GM21528 (cell line): ENCODE data around the gene NXPE4.
"Not testable (repeated sequence)": the region's sequence is repeated elsewhere in the genome, so short reads cannot be mapped to it uniquely, and the experiment has no call there.

Experiments used
- ATAC-seq: cut with Tn5 transposase; IDR thresholded peaks from one replicate; pipeline ENCODE4 v1.9.1; 2021; ENCODE audit warnings: mild to moderate bottlenecking, moderate library complexity; ENCODE audit not compliant: unreplicated experiment, low FRiP score

Gene NXPE4

DNA sequence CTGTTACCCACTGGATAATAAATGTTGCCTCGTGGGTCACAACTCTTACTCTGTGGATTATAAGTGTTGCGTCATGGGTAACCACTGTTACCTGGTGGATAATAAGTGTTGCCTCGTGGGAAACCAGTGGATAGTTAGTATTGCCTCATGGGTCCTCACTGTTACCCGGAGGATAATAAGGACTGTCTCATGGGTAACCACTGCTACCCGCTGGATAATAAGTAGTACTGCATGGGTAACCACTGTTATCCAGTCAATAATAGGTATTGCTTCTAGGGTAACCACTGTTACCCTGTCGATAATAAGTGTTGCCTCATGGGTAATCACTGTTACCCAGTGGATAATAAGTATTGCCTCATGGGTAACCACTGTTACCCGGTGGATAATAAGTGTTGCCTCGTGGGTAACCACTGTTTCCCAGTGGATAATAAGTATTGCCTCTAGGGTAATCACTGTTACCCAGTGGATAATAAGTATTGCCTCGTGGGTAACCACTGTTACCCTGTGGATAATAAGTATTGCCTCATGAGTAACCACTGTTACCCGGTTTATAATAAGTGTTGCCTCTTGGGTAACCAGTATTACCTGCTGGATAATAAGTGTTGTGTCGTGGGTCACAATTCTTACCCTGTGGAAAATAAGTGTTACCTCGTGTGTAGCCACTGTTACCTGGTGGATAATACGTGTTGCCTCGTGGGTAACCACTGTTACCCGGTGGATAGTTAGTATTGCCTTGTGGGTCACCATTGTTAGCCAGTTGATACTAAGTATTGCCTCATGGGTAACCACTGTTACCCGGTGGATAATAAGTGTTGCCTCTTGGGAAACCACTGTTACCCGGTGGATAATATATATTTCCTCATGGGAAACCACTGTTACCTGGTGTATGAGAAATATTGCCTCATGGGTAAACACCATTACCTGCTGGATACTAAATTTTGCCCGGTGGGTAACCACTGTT lies 15.7 kb upstream of the NXPE4 start:
- ATAC-seq, result no peak

DNA sequence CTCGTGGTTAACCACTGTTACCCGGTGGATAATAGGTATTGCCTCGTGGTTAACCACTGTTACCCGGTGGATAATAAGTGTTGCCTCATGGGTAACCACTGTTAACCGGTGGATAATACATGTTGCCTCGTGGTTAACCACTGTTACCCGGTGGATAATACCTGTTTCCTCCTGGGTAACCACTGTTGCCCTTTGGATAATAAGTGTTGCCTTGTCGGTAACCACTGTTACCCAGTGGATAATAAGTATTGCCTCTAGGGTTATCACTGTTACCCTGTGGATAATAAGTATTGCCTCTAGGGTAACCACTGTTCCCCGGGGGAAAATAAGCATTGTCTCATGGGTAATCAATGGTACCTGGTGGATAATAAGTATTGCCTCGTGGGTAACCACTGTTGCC lies 15.0 kb upstream of the NXPE4 start:
- ATAC-seq, result no peak

DNA sequence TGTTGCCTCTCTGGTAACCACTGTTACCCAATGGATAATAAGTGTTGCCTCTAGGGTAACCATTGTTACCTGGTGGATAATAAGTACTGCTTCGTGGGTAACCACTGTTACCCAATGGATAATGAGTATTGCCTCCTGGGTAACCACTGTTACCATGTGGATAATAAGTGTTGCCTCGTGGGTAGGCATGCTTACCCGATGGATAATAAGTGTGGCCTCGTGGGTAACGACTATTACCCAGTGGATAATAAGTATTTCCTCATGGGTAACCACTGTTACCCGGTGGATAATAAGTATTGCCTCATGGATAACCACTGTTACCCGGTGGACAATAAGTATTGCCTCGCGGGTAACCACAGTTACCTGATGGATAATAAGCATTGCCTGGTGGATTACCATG lies 13.8 kb upstream of the NXPE4 start:
- no peak for ATAC-seq

DNA sequence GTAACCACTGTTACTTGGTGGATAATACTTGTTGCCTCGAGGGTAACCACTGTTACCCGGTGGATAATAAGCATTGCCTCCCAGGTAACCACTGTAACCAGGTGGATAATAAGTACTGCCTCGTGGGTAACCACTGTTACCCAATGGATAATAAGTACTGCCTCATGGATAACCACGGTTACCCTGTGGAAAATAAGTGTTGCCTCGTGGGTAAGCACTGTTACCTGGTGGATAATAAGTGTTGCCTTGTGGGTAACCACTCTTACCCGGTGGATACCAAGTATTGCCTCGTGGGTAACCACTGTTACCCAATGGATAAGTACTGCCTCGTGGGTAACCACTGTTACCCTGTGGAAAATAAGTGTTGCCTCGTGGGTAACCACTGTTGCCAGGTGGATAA lies 13.0 kb upstream of the NXPE4 start:
- ATAC-seq, result not testable (repeated sequence)

GRCh38 chr11:114607753-114608459 lies 12.3 kb upstream of the NXPE4 start:
- ATAC-seq, result no peak

- ATAC-seq, result not testable (repeated sequence)
Observed at GRCh38 chr11:114606802-114607075, 11.2 kb upstream of the NXPE4 start.

DNA sequence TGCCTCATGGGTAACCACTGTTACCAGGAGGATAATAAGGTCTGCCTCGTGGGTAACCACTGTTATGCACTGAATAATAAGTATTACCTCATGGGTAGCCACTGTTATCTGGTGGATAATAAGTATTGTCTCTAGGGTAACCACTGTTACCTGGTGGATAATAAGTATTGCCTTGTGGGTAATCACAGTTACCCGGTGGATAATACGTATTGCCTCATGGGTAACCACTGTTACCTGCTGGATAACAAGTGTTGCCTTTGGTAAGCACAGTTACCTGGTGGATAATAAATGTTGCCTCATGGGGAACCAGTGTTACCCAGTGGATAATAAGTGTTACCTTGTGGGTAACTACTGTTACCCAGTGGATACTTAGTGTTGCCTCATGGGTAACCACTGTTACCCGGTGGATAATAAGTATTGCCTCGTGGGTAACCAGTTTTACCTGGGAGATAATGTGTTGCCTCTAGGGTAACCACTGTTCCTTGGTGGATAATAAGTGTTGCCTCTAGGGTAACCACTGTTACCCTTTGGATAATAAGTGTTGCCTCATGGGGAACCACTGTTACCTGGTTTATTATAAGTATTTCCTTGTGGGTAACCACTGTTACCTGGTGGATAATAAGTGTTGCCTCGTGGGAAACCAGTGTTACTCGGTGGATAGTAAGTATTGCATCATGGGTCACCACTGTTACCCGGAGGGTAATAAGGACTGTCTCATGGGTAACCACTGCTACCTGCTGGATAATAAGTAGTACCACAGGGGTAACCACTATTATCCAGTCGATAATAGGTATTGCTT lies 10.6 kb upstream of the NXPE4 start:
- no peak for ATAC-seq

- ATAC-seq, result no peak
Observed at GRCh38 chr11:114605370-114605769, 9.8 kb upstream of the NXPE4 start.

GRCh38 chr11:114604886-114605285 lies 9.3 kb upstream of the NXPE4 start:
- no peak for ATAC-seq

DNA sequence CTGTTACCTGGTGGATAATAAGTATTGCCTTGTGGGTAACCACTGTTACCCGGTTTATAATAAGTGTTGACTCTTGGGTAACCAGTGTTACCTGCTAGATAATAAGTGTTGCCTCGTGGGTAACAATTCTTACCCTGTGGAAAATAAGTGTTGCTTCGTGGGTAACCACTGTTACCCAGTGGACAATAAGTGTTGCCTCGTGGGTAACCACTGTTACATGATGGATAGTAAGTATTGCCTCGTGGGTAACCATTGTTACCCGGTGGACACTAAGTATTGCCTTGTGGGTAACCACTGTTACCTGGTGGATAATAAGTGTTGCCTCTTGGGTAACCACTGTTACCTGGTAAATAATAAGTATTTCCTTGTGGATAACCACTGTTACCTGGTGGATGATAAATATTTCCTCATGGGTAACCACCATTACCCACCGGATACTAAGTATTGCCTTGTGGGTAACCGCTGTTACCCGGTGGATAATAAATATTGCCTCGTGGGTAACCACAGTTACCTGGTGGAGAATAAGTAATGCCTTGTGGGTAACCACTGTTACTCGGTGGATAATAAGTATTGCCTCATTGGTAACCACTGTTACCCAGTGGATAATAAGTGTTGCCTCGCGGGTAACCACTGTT lies 8.7 kb upstream of the NXPE4 start:
- no peak for ATAC-seq

GRCh38 chr11:114603151-114603550 lies 7.6 kb upstream of the NXPE4 start:
- not testable (repeated sequence) for ATAC-seq

- ATAC-seq, result no peak
Observed at GRCh38 chr11:114598461-114598860, 2.9 kb upstream of the NXPE4 start.

DNA sequence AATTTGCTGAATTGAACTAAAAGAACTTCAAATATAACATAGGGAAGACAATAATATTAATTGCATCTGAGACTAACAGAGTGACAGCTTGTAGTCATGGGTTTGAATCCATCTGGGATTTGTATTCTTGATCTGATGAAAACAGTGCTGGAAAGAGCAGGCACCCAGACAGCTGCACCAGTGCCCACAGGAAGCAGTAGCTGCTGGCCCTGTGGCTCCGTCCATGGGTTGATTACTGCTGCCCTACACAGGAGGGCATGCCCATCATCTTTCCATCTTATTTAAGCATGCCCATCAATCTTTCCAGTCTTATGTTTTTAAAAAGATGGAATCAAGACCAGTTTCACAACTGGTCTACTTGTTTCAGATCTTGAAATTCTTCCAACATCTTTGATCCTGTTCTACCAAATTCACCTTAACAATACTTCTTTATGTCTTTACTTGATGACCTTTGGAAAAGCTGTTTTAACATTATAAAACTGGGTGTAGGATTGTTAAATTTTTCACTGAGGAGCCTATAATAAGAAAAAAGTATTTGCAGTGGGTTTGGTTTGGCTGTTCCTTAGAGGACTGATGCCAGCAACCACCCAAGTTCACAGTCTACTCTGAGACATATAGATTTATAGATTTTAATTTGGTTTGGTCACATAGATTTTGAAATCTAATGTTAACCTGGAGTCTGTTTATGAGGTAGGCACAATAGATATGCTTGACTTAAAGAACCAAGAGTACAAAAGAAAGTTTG lies 761 bp upstream of the NXPE4 start:
- no peak for ATAC-seq

DNA sequence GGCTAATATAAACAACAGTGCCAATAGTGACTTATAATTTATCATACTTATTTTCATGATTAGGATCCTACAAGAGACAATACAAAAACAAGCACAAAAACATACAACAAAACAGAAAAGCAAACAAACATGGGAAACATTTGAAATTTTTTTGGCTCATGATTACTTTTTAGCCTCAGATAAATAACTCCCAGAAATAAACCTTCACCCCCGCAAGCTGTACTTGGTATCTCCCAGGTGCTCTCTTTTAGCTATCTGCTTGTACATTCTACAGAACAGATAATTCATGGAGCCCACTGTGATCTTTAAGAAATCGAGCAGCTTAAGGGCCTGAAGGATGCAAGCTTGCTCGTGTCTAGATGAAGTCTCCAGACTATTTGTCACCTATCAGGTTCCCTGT lies 883 bp downstream of the NXPE4 start:
- no peak for ATAC-seq

- no peak for ATAC-seq
Observed at GRCh38 chr11:114587398-114587953, 8.1 kb downstream of the NXPE4 start.

DNA sequence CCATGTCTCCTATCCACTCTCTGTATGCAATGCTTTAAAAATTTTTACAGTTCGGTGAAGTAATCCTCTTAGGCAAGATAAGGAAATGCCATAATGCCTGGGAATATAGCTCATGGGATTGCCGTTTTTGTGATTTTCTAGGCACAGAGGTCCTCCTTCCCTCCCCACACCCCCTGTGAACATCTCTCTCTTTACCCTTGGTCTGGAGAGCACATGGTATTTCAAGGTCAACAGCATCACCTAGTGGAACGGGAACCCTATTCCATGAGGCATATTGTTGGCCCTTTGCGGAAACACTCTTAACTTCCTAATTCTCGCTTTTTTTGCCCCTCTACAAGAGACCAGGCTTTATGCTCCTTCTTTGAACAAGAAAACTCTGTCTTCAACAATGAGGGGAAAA lies 8.8 kb downstream of the NXPE4 start:
- no peak for ATAC-seq

DNA sequence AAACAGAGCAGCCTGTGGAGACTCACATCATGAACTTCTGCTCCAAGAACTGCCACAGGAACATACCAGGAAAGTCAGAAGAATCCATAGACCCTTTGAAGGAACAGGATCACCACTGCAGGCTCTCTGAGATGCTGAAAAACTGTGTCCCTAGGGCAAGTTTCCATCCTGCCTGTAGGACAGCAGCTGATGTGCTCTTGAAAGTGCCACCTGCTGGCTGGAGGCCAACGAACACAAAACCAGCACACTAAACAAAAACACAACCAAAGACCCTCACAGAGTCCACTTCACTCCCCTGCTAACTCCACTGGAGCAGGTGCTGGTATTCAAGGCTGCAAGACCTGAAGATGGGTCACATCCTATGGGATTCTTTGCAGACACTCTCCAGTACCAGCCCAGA lies 23.9 kb downstream of the NXPE4 start:
- ATAC-seq, result no peak

DNA sequence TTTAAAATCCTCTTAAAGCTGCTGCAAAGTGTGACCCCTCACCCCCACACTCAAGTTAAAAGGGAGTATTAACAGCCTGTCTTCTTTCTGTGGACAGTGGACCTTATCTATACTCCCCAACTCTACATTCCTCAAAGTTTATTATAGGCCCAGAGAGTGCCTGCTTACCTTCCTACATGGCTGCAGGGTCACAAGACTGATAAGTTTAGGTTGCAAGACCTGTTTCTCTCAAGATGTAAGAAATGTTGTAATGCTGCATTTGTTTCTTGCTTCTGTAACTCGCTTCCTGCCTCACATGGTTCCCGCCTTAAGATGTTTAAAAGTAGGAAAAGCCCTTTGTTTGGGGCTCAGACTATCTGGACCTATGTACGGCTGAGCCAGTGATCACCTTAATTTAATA lies 25.8 kb downstream of the NXPE4 start:
- ATAC-seq, result no peak

- ATAC-seq, result no peak
Observed at GRCh38 chr11:114566276-114566675, 29.3 kb downstream of the NXPE4 start.

DNA sequence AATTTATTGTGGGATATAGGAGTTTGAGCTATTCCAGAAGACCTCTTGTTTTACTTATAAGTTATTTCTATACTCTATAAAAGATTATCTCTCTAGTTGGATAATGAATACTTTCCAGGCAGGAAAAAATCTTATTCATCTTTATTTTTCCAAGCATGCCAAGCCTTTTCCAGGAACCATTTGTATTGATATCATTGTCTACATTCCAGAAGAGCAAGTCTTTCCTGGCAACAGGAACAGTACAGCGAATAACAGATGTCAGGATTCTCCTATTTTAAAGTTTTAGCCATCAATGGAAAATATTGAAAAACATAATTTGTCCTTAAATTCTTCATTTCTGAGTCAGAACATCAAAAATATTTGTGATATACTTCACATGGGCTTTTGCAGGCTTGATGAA lies 30.8 kb downstream of the NXPE4 start:
- ATAC-seq, result no peak
